GM23248 (cell line): Measurements from ENCODE around the gene PCA3. TPM values are rescaled to one million over a fixed set of nuclear protein-coding genes. Genes with fewer than 3 reads are reported as not detected.

ENCODE experiments used
- DNase-seq: peaks from one replicate; pipeline ENCODE4 v3.0.0-alpha.2; 2015
- H2AFZ ChIP-seq: fragments of 200-600 bp; sonication (generic); 2 replicates; pipeline ENCODE4 v1.6.1; 2016; ENCODE audit warnings: antibody characterized with exemption
- H3F3A ChIP-seq: fragments of 200-600 bp; sonication (generic); 2 replicates; pipeline ENCODE4 v1.6.1; 2016; ENCODE audit warnings: mild to moderate bottlenecking, antibody characterized with exemption, mixed run types; ENCODE audit not compliant: insufficient read depth
- H3K27ac ChIP-seq: fragments of 200-600 bp; sonication (generic); 2 replicates; pipeline ENCODE4 v1.5.1; 2016; ENCODE audit warnings: mild to moderate bottlenecking
- H3K27me3 ChIP-seq: fragments of 200-600 bp; sonication (generic); replicated peaks from 2 replicates; pipeline ENCODE4 v1.6.1; 2016; ENCODE audit warnings: mild to moderate bottlenecking; ENCODE audit not compliant: insufficient read depth
- H3K36me3 ChIP-seq: fragments of 200-600 bp; sonication (generic); 2 replicates; pipeline ENCODE4 v1.6.1; 2016; ENCODE audit warnings: low read depth, mild to moderate bottlenecking
- H3K4me1 ChIP-seq: fragments of 200-600 bp; sonication (generic); 2 replicates; pipeline ENCODE4 v1.6.1; 2016; ENCODE audit warnings: mild to moderate bottlenecking; ENCODE audit not compliant: insufficient read depth
- H3K4me2 ChIP-seq: fragments of 200-600 bp; sonication (generic); one replicate; pipeline ENCODE4 v1.6.1; 2016; ENCODE audit warnings: mild to moderate bottlenecking; ENCODE audit not compliant: unreplicated experiment
- H3K4me3 ChIP-seq: fragments of 200-600 bp; sonication (generic); 2 replicates; pipeline ENCODE4 v1.5.1; 2016; ENCODE audit warnings: mild to moderate bottlenecking
- H3K79me2 ChIP-seq: fragments of 200-600 bp; sonication (generic); 2 replicates; pipeline ENCODE4 v1.6.1; 2016; ENCODE audit warnings: mild to moderate bottlenecking; ENCODE audit not compliant: insufficient read depth
- H3K9ac ChIP-seq: fragments of 200-600 bp; sonication (generic); 2 replicates; pipeline ENCODE4 v1.6.1; 2016; ENCODE audit warnings: mild to moderate bottlenecking
- H3K9me2 ChIP-seq: fragments of 200-600 bp; sonication (generic); 2 replicates; pipeline ENCODE4 v1.6.1; 2016; ENCODE audit warnings: mixed run types, mild to moderate bottlenecking, moderate library complexity; ENCODE audit not compliant: insufficient read depth
- H3K9me3 ChIP-seq: fragments of 200-600 bp; sonication (generic); one replicate; pipeline ENCODE4 v1.6.1; 2017; ENCODE audit warnings: low read depth
- H4K20me1 ChIP-seq: fragments of 200-600 bp; sonication (generic); 2 replicates; pipeline ENCODE4 v1.6.0; 2016; ENCODE audit not compliant: insufficient read depth
- EZH2 ChIP-seq: fragments of 200-600 bp; sonication (generic); IDR thresholded peaks from 2 replicates; pipeline ENCODE4 v1.6.1; 2018; ENCODE audit warnings: antibody characterized with exemption, mild to moderate bottlenecking; ENCODE audit not compliant: insufficient read depth, poor library complexity, severe bottlenecking
- EZH2phosphoT487 ChIP-seq: fragments of 200-600 bp; sonication (generic); IDR thresholded peaks from 2 replicates; pipeline ENCODE4 v1.6.1; 2018; ENCODE audit warnings: antibody characterized with exemption, moderate library complexity, mild to moderate bottlenecking, low read depth; ENCODE audit not compliant: insufficient read depth
- WGBS, 2 experiments: methylation state at CpG; one replicate each; pipeline ENCODE4 v1.1.6; 2015 to 2017; ENCODE audit warnings: low lambda C conversion rate in 2 of 2, low coverage in 1 of 2; ENCODE audit errors: missing lambda C conversion rate in 2 of 2; 5-methylcytosine and 5-hydroxymethylcytosine counted together
- in situ Hi-C: fragments of 300-500 bp; cut with MboI; formaldehyde crosslinking; loops from 2 replicates; pipeline ENCODE4 v1.15.0; 2020
- polyA plus RNA-seq: library from polyadenylated mRNA; unstranded; fragments of >200 nt; fragmentation: Nextera tagmentation; extraction: Ambion mirVana; gene quantifications from 2 replicates; pipeline ENCODE4 v1.2.1, GENCODE V29; 2016
- total RNA-seq: library from RNA; depleted of rRNA; stranded (reverse); fragments of >200 nt; shearing (Covaris generic); gene quantifications from 2 replicates; pipeline ENCODE4 v1.2.3, GENCODE V29; 2014

The PCA3 gene
- total and polyA plus RNA-seq, 2 experiments from 2014 or later = not detected

GRCh38 chr9:76787677-76788076, 23.4 kb downstream of the PCA3 start:
- TF ChIP-seq EZH2phosphoT487 = no peak
- TF ChIP-seq EZH2 = no peak
- WGBS, 2 experiments = 70 to 73% methylated on average over 11 of the region's 11 CpGs

GRCh38 chr9:76789840-76790239, 25.6 kb downstream of the PCA3 start:
- TF ChIP-seq EZH2phosphoT487 (no peak), EZH2 (no peak)
- H3K27me3 ChIP-seq = no peaks in the 10 kb centered on the region
- no peaks in the 10 kb centered on the region for H3K9me3 ChIP-seq
- no peak overlapping the region for H3K4me2 ChIP-seq
- H3K9ac ChIP-seq = no peak overlapping the region
- H3F3A ChIP-seq = no peaks in the 10 kb centered on the region
- no peak overlapping the region for H2AFZ ChIP-seq
- 67 to 84% methylated on average over 1 of the region's 1 CpG for WGBS, 2 experiments
- H3K9me2 ChIP-seq = no peaks in the 10 kb centered on the region
- no peaks in the 10 kb centered on the region for H3K36me3 ChIP-seq
- in situ Hi-C loops = loop anchor here (25.0 kb wide), 1 partner anchor 197 kb away; no protein-coding TSS in a partner anchor
- no peaks in the 10 kb centered on the region for H3K79me2 ChIP-seq
- DNase-seq = no peak
- H3K27ac ChIP-seq = no peak overlapping the region
- no peak overlapping the region for H3K4me3 ChIP-seq
- no peaks in the 10 kb centered on the region for H4K20me1 ChIP-seq
- no peaks in the 10 kb centered on the region for H3K4me1 ChIP-seq

More at GRCh38 chr9:76787677-76788076, 23.4 kb downstream of the PCA3 start:
- H3F3A ChIP-seq = no peaks in the 10 kb centered on the region
- DNase-seq = no peak
- no peaks in the 10 kb centered on the region for H3K9me3 ChIP-seq
- no peak overlapping the region for H3K4me2 ChIP-seq
- in situ Hi-C loops = loop anchor here (25.0 kb wide), 1 partner anchor 200 kb away; no protein-coding TSS in a partner anchor
- H2AFZ ChIP-seq = no peak overlapping the region
- H3K79me2 ChIP-seq = no peaks in the 10 kb centered on the region
- no peaks in the 10 kb centered on the region for H3K4me1 ChIP-seq
- no peak overlapping the region for H3K9ac ChIP-seq
- H3K36me3 ChIP-seq = no peaks in the 10 kb centered on the region
- H3K27ac ChIP-seq = no peak overlapping the region
- no peaks in the 10 kb centered on the region for H3K27me3 ChIP-seq
- no peaks in the 10 kb centered on the region for H4K20me1 ChIP-seq
- no peak overlapping the region for H3K4me3 ChIP-seq
- H3K9me2 ChIP-seq = no peaks in the 10 kb centered on the region

DNA sequence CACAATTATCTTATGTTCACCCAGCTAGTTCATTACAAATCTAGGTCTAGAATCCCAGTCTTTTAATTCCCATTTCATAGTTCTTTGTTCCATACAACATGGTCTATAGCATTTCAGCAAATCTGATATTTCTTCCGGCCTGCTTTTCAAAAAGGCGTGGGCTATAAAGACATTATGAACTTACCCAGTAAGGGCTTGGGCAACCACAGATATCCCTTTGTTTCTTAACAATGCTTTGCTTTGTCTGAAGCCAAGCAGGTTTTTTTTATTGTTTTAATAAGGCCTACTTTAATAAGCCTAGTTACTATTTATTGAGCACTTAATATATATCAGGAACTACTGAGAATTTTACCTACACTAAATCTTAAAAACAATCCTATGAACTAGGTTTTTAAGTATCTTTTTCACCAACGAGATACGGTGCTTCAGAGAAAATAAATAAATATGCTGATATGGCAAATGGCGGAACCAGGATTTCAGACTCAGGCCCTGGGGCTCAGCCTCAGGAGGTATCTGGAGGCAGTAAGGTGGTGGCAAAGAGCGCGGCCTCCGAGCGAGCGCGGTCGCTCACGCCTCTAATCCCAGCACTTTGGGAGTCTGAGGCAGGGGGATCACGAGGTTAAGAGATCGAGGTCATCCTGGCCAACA, 29.7 kb downstream of the PCA3 start:
- in situ Hi-C loops = loop anchor here (25.0 kb wide), 1 partner anchor 193 kb away; no protein-coding TSS in a partner anchor
- TF ChIP-seq EZH2 (no peak), EZH2phosphoT487 (no peak)

GRCh38 chr9:76796296-76796695, 32.1 kb downstream of the PCA3 start:
- no peak overlapping the region for H3K27ac ChIP-seq
- no peaks in the 10 kb centered on the region for H3F3A ChIP-seq
- H3K79me2 ChIP-seq = no peaks in the 10 kb centered on the region
- no peak overlapping the region for H3K9ac ChIP-seq
- no peak overlapping the region for H3K4me3 ChIP-seq
- no peak overlapping the region for H2AFZ ChIP-seq
- TF ChIP-seq EZH2 (no peak), EZH2phosphoT487 (no peak)
- H3K36me3 ChIP-seq = no peaks in the 10 kb centered on the region
- DNase-seq = no peak
- H4K20me1 ChIP-seq = no peaks in the 10 kb centered on the region
- 70 to 71% methylated on average over 5 of the region's 5 CpGs for WGBS, 2 experiments
- H3K27me3 ChIP-seq = no peaks in the 10 kb centered on the region; the same call in 1 of the 2 replicates
- in situ Hi-C loops = loop anchor here (25.0 kb wide), 1 partner anchor 191 kb away; no protein-coding TSS in a partner anchor
- H3K9me3 ChIP-seq = no peaks in the 10 kb centered on the region
- H3K4me2 ChIP-seq = no peak overlapping the region
- H3K4me1 ChIP-seq = no peaks in the 10 kb centered on the region
- H3K9me2 ChIP-seq = no peaks in the 10 kb centered on the region

More for the DNA sequence above, 29.7 kb downstream of the PCA3 start:
- no peaks in the 10 kb centered on the region for H3K9me2 ChIP-seq
- no peaks in the 10 kb centered on the region for H4K20me1 ChIP-seq
- no peaks in the 10 kb centered on the region for H3K79me2 ChIP-seq
- H3K27me3 ChIP-seq = no peaks in the 10 kb centered on the region
- no peak overlapping the region for H3K27ac ChIP-seq
- WGBS, 2 experiments = 87 to 88% methylated on average over 15 of the region's 15 CpGs
- H3K4me2 ChIP-seq = no peak overlapping the region
- H3K4me1 ChIP-seq = no peaks in the 10 kb centered on the region
- H3K36me3 ChIP-seq = no peaks in the 10 kb centered on the region
- DNase-seq = no peak
- H3K9ac ChIP-seq = no peak overlapping the region
- no peak overlapping the region for H3K4me3 ChIP-seq
- no peaks in the 10 kb centered on the region for H3F3A ChIP-seq
- H3K9me3 ChIP-seq = no peaks in the 10 kb centered on the region
- H2AFZ ChIP-seq = no peak overlapping the region
